Thyroid gland (tissue), 4 donors: ENCODE data around the gene GATD1. TPM values are rescaled to one million over a fixed set of nuclear protein-coding genes. Genes with fewer than 3 reads are reported as not detected.
"Not testable (repeated sequence)": the region's sequence is repeated elsewhere in the genome, so short reads cannot be mapped to it uniquely, and the experiment has no call there.

Experiments used
- DNase-seq, 2 donors: peaks; one replicate each; pipeline ENCODE4 v3.0.0-alpha.2; 2019
- H3K27ac ChIP-seq, 3 donors: fragments of 200-600 bp; sonication (generic); 1 replicate in 2 of 3; 2 replicates in 1 of 3; pipeline ENCODE4 v1.5.1; 2016 to 2019; ENCODE audit warnings: mild to moderate bottlenecking in 1 of 3, moderate library complexity in 1 of 3
- H3K27me3 ChIP-seq: fragments of 200-600 bp; sonication (generic); one replicate; pipeline ENCODE4 v1.5.1; 2019
- H3K36me3 ChIP-seq, 2 donors: fragments of 200-600 bp; sonication (generic); one replicate each; pipeline ENCODE4 v1.5.1; 2016 to 2019
- H3K4me1 ChIP-seq, 2 donors: fragments of 200-600 bp; sonication (generic); one replicate each; pipeline ENCODE4 v1.5.1; 2017 to 2019
- H3K4me3 ChIP-seq, 3 donors: fragments of 200-600 bp; sonication (generic); replicated peaks in 1 of 3; 1 replicate in 2 of 3; 2 replicates in 1 of 3; pipeline ENCODE4 v1.5.1; 2016; ENCODE audit warnings: mild to moderate bottlenecking in 1 of 3
- H3K9me3 ChIP-seq: fragments of 200-600 bp; sonication (generic); one replicate; pipeline ENCODE4 v1.5.1; 2017
- POLR2A ChIP-seq, 2 donors: fragments of 450-650 bp; IDR thresholded peaks; one replicate each; pipeline ENCODE4 v1.6.1; 2017; ENCODE audit warnings: antibody characterized with exemption in 2 of 2, mild to moderate bottlenecking in 2 of 2, moderate library complexity in 1 of 2
- WGBS, 2 donors: methylation state at CpG; one replicate each; pipeline ENCODE4 v1.1.5; 2017; 5-methylcytosine and 5-hydroxymethylcytosine counted together
- intact Hi-C: fragments of 100-400 bp; cut with DNase I; formaldehyde crosslinking; loops from one replicate; pipeline ENCODE4 v1.15.1; 2023
- total RNA-seq, 4 donors: library from RNA; depleted of rRNA; stranded (reverse); fragments of >200 nt; gene quantifications; one replicate each; pipeline ENCODE4 v1.2.3, GENCODE V29; 2016
- TF ChIP-seq, protein P1 (sequence below), 6 experiments: fragments of 200-600 bp in 3 of 6; fragments of 450-650 bp in 3 of 6; sonication (generic) in 3 of 6; IDR thresholded peaks; one replicate each; pipeline ENCODE4 v1.5.1; 2016 to 2019; ENCODE audit warnings: antibody characterized with exemption in 6 of 6, mild to moderate bottlenecking in 2 of 6, inconsistent platforms in 1 of 6, moderate library complexity in 1 of 6

The GATD1 gene
- total RNA-seq, 4 donors from 2014 or later: 27.4 to 47.6 (median 35.5) TPM

DNA sequence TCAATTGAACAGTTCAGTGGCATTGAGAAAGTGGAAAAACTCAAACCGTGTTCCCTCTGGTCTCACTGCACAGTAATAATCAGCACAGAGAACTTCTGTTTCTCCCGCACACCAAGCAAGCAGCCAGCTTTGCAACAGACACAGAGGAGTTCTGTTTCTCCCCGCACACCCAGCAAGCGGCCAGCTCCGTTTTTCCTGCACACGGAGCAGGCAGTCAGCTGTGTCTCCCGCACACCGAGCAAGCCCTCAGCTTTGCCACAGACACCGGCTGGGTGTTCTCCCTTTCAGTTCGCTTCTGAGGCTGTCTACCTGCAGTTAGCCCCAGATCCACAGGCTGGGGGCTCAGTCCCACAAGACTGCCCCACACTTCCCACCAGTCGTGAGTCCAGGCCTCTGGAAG is 39.9 kb downstream of the GATD1 start:
- H3K27ac ChIP-seq: no peak overlapping the region
- 35 to 40% methylated on average over 7 to 11 of the region's 11 CpGs for WGBS, 2 donors
- no peak for TF ChIP-seq POLR2A (IDR thresholded peaks at IDR 0.05)
- TF ChIP-seq, protein P1, sequence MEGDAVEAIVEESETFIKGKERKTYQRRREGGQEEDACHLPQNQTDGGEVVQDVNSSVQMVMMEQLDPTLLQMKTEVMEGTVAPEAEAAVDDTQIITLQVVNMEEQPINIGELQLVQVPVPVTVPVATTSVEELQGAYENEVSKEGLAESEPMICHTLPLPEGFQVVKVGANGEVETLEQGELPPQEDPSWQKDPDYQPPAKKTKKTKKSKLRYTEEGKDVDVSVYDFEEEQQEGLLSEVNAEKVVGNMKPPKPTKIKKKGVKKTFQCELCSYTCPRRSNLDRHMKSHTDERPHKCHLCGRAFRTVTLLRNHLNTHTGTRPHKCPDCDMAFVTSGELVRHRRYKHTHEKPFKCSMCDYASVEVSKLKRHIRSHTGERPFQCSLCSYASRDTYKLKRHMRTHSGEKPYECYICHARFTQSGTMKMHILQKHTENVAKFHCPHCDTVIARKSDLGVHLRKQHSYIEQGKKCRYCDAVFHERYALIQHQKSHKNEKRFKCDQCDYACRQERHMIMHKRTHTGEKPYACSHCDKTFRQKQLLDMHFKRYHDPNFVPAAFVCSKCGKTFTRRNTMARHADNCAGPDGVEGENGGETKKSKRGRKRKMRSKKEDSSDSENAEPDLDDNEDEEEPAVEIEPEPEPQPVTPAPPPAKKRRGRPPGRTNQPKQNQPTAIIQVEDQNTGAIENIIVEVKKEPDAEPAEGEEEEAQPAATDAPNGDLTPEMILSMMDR (IDR thresholded peaks at IDR 0.05): no peak
- no peaks in the 10 kb centered on the region for H3K36me3 ChIP-seq
- H3K9me3 ChIP-seq: no peaks in the 10 kb centered on the region
- H3K4me3 ChIP-seq: no peak overlapping the region
- H3K27me3 ChIP-seq: no peaks in the 10 kb centered on the region
- H3K4me1 ChIP-seq: no peaks in the 10 kb centered on the region
- DNase-seq: no peak
- intact Hi-C loops: no loop called here

DNA sequence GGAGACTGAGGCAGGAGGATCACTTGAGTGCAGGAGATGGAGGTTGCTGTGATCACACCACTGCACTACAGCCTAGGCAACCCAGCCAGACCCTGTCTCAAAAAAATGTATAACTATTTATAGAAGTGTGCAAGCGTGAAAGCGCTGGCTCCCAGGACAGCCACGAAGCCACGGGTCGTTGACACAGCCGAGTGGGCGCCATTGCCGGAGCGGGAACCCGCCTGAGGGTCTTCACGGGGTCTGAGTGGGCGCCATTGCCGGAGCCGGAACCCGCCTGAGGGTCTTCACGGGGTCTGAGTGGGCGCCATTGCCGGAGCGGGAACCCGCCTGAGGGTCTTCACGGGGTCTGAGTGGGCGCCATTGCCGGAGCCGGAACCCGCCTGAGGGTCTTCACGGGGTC is 42.7 kb downstream of the GATD1 start:
- H3K27me3 ChIP-seq, H3K4me3 ChIP-seq, intact Hi-C loops, DNase-seq, H3K27ac ChIP-seq, H3K9me3 ChIP-seq, H3K36me3 ChIP-seq, H3K4me1 ChIP-seq: not testable (repeated sequence)
- WGBS, 2 donors: 88 to 89% methylated on average over 3 to 13 of the region's 26 CpGs

DNA sequence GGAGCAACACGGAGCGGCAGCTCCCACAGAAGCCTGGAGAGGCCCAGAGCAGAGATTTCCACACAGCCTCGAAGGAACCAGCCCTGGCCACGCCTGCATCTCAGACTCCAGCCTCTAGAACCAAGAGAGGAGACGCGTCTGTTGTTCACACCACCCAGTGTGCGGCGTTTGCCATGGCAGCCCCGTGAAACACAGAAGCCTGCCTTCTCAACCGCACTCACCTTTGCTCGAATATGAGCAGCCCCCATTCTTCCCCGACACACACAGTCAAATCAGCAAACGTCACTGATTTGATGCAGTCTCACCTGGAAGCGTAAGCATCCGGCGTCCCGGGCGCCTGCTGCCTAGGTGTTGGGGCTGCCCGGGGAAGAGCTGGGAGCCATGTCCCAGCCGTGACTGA is 44.2 kb downstream of the GATD1 start:
- no peak for DNase-seq
- intact Hi-C loops: no loop called here
- Histone ChIP-seq H3K4me3 (no peak overlapping the region), H3K27me3 (no peaks in the 10 kb centered on the region), H3K4me1 (peaks cover 0 to 5% of the 10 kb centered on the region in 2 donors), H3K36me3 (no peaks in the 10 kb centered on the region), H3K9me3 (no peaks in the 10 kb centered on the region), H3K27ac (no peak overlapping the region)
- TF ChIP-seq, protein P1 (IDR thresholded peaks at IDR 0.05): no peak
- no peak for TF ChIP-seq POLR2A (IDR thresholded peaks at IDR 0.05)
- WGBS, 2 donors: 75 to 82% methylated on average over 12 to 20 of the region's 20 CpGs

DNA sequence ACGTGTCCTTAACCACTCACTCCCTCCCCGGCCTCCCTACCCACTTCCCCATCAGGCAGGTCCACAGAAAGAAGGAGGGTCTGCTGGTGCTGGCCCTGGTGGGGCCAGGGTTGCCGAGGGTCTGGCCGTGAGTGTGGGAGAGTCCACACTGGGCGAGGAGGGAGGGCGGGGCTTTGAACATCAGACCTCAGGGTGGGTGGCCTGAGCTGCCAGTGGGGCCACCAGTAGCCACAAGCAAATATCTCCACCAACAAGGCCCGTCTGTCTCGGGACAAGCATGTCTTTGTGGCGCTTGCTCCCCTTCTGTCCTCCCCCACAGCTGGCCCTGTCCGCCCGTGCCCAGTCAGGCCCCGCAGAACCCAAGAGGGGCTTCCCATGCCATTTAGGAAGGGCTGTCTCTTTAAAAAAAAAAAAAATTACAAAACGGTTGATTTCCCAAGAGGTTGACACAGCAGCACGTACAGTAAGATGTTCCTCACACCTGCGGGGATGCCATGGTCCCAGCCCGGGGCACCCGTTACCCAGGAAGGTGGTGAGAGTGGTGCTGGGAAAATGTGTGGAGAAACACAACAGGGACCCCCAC is 47.7 kb downstream of the GATD1 start:
- DNase-seq: no peak

DNA sequence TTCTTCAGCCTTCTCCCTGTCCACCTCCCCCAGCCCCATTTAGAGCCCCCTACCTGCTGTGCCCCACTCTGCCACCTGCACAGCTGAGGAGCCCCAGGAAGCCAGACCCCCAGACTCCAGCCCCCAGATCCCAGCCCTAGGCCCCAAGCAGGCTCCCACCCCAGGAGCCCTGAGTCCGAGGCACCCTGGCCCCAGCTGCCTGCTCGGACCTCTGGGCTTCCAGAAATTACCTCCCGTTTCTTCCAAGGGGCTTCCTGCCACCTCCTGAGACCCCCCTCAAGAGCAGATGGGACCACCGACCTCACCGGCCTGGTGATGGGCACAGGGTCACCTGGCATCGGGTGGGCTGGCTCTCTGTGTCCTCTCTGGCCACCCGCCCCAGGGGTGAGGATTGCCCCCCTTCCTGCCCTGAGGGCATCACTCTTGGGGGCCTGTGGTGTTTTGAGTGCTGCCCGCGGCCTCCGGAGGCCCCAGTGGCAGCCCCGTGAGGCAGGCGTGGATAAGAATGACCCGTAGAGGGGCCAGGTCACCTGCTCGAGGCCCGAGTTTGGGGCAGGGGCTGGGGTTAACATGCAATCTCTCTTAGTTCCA is 48.3 kb downstream of the GATD1 start:
- peak overlapping the region in 1 of 3 donors; percentile 80 for H3K27ac ChIP-seq
- 76 to 80% methylated on average over 1 to 15 of the region's 15 CpGs for WGBS, 2 donors
- peaks cover 23 to 34% of the 10 kb centered on the region in 2 donors for H3K4me1 ChIP-seq
- intact Hi-C loops: loop anchor here (5.0 to 10.0 kb wide), 2 partner anchors 64 to 177 kb away; no protein-coding TSS in a partner anchor
- no peak overlapping the region for H3K4me3 ChIP-seq
- H3K27me3 ChIP-seq: no peaks in the 10 kb centered on the region
- TF ChIP-seq, protein P1 (IDR thresholded peaks at IDR 0.05): no peak
- TF ChIP-seq POLR2A (IDR thresholded peaks at IDR 0.05): no peak
- DNase-seq: no peak
- no peaks in the 10 kb centered on the region for H3K9me3 ChIP-seq
- no peaks in the 10 kb centered on the region for H3K36me3 ChIP-seq

More for the DNA sequence above, 47.7 kb downstream of the GATD1 start:
- Histone ChIP-seq H3K9me3 (no peaks in the 10 kb centered on the region), H3K36me3 (no peaks in the 10 kb centered on the region), H3K27ac (no peak overlapping the region), H3K27me3 (no peaks in the 10 kb centered on the region), H3K4me3 (no peak overlapping the region), H3K4me1 (peaks cover 23 to 34% of the 10 kb centered on the region in 2 donors)
- TF ChIP-seq POLR2A (IDR thresholded peaks at IDR 0.05): no peak
- TF ChIP-seq, protein P1 (IDR thresholded peaks at IDR 0.05): no peak
- 40 to 44% methylated on average over 16 to 17 of the region's 17 CpGs for WGBS, 2 donors
- intact Hi-C loops: loop anchor here (5.0 to 10.0 kb wide), 2 partner anchors 65 to 177 kb away; no protein-coding TSS in a partner anchor
